IPS-18a (cell line): ENCODE data around the gene MAPK14.

ENCODE experiments used
- H3K27ac ChIP-seq: one replicate; pipeline ENCODE4 v1.5.1; 2013; ENCODE audit warnings: low read length
- H3K27me3 ChIP-seq: one replicate; pipeline ENCODE4 v1.6.1; 2013; ENCODE audit warnings: mild to moderate bottlenecking, low read length; ENCODE audit not compliant: control insufficient read depth, insufficient read depth
- H3K36me3 ChIP-seq: one replicate; pipeline ENCODE4 v1.6.1; 2013; ENCODE audit warnings: low read depth, low read length; ENCODE audit not compliant: control insufficient read depth
- H3K4me1 ChIP-seq: one replicate; pipeline ENCODE4 v1.6.1; 2013; ENCODE audit warnings: low read depth, low read length; ENCODE audit not compliant: control insufficient read depth
- H3K4me3 ChIP-seq: one replicate; pipeline ENCODE4 v1.5.1; 2013; ENCODE audit warnings: low read length
- H3K9ac ChIP-seq: one replicate; pipeline ENCODE4 v1.6.1; 2013; ENCODE audit warnings: mild to moderate bottlenecking, low read length, moderate library complexity
- H3K9me3 ChIP-seq: one replicate; pipeline ENCODE4 v1.6.1; 2013; ENCODE audit warnings: low read depth, low read length; ENCODE audit not compliant: control insufficient read depth

The MAPK14 gene

DNA sequence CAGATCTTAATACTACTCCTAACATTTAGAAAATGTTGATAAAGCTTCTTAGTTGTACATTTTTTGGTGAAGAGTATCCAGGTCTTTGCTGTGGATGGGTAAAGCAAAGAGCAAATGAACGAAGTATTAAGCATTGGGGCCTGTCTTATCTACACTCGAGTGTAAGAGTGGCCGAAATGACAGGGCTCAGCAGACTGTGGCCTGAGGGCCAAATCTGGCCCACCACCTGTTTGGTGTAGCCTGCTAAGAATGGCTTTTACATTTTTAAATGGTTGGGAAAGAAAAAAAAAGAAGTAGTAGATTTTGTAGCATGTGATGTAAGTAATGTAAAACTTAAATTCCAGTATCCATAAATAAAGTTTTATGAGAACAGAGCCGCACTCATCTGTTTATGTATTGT is 83.3 kb downstream of the MAPK14 start:
- Histone ChIP-seq H3K27me3 (no peaks in the 10 kb centered on the region), H3K4me3 (no peak overlapping the region), H3K27ac (no peak overlapping the region), H3K4me1 (no peaks in the 10 kb centered on the region), H3K36me3 (peaks cover 22% of the 10 kb centered on the region), H3K9me3 (no peaks in the 10 kb centered on the region), H3K9ac (no peak overlapping the region)

DNA sequence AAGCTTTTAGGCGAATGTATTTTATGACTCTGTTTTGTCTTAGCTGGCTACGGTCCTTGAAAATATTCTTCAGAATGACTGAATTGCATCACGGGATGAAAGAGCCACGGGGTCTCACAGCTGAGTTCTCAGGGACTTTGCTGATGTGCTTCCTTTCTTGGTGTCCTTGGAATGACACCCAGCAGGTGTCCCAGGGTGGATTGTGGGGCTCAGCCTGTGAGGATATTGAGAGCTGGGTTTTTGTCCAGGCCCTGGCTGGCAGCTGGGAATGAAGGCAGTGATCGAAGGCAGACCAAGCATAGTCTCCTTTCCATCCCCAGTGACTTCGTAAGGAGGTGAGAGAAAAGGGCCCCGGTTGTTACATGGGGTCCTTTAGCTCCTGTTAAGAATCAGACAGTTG is 83.9 kb downstream of the MAPK14 start:
- Histone ChIP-seq H3K9me3 (no peaks in the 10 kb centered on the region), H3K4me1 (peaks cover 4% of the 10 kb centered on the region), H3K27ac (no peak overlapping the region), H3K9ac (no peak overlapping the region), H3K27me3 (no peaks in the 10 kb centered on the region), H3K36me3 (peaks cover 22% of the 10 kb centered on the region), H3K4me3 (no peak overlapping the region)

DNA sequence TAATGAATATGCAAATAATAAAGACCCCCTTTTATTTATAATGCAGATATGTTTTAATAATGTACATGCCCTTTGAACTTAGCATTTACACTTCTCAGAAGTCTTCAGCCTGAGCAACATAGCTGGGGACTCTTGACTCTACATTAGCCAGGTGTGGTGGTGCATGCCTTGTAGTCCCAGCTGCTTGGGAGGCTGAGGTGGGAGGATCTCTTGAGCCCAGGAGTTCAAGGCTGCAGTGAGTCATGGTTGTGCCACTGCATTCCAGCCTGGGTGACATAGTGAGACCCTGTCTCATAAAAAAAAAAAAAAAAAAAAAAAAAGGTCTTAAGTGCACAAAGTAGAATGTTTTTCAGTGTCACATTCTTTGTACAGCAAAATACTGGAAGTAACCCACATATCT is 85.4 kb downstream of the MAPK14 start:
- no peak overlapping the region for H3K9ac ChIP-seq
- H3K27me3 ChIP-seq = no peaks in the 10 kb centered on the region
- H3K36me3 ChIP-seq = peaks cover 15% of the 10 kb centered on the region
- no peaks in the 10 kb centered on the region for H3K9me3 ChIP-seq
- H3K27ac ChIP-seq = no peak overlapping the region
- H3K4me1 ChIP-seq = peaks cover 4% of the 10 kb centered on the region
- H3K4me3 ChIP-seq = no peak overlapping the region

- H3K36me3 ChIP-seq = peaks cover 11% of the 10 kb centered on the region
- no peak overlapping the region for H3K27ac ChIP-seq
- no peaks in the 10 kb centered on the region for H3K27me3 ChIP-seq
- peaks cover 4% of the 10 kb centered on the region for H3K4me1 ChIP-seq
- no peak overlapping the region for H3K4me3 ChIP-seq
- no peak overlapping the region for H3K9ac ChIP-seq
- H3K9me3 ChIP-seq = no peaks in the 10 kb centered on the region
Measured at GRCh38 chr6:36113703-36114102, 86.1 kb downstream of the MAPK14 start.

DNA sequence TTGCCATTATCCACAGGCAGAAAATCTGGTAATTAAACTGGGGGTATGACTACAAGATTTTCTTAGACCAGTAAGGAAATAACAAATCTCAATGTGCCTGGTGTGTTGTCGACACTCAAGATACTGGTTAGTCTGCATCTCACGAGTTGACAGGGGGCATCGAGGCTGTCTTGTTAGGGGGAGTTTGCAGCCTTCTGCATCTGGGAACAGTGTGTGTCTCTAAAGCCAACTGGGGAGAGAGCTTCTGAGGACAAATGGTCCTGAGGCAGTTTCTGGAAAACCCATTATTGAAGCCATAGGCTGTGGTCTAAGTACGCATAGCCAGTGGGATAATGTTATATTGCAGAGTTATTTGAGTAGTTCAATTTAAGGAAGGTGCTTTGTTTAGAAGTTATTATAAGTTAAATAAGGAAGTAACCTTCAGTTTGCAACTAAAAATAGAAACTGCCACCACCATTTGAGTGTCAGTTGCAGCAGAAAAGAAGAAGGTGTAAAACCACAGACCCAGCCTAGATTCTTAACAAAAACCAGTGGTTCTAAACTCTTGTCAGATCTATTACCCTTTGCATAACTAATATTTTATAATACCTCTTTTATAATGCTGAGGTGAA is 87.3 kb downstream of the MAPK14 start:
- H3K9me3 ChIP-seq = no peaks in the 10 kb centered on the region
- peaks cover 4% of the 10 kb centered on the region for H3K36me3 ChIP-seq
- H3K27ac ChIP-seq = no peak overlapping the region
- no peaks in the 10 kb centered on the region for H3K27me3 ChIP-seq
- peaks cover 4% of the 10 kb centered on the region for H3K4me1 ChIP-seq
- no peak overlapping the region for H3K4me3 ChIP-seq
- H3K9ac ChIP-seq = no peak overlapping the region

DNA sequence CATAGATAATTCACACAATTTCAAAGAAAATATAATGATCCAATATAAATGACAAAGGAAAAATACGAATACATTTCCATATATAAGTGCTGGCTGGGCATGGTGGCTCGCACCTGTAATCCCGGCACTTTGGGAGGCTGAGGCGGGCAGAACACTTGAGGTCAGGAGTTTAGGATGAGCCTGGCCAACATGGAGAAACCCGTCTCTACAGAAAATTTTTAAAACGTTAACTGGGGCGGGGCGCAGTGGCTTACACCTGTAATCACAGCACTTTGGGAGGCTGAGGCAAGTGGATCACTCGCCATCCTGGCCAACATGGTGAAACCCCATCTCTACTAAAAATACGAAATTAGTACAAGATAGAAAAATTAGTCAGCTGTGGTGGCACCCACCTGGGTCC is 87.8 kb downstream of the MAPK14 start:
- no peak overlapping the region for H3K4me3 ChIP-seq
- H3K27ac ChIP-seq = no peak overlapping the region

DNA sequence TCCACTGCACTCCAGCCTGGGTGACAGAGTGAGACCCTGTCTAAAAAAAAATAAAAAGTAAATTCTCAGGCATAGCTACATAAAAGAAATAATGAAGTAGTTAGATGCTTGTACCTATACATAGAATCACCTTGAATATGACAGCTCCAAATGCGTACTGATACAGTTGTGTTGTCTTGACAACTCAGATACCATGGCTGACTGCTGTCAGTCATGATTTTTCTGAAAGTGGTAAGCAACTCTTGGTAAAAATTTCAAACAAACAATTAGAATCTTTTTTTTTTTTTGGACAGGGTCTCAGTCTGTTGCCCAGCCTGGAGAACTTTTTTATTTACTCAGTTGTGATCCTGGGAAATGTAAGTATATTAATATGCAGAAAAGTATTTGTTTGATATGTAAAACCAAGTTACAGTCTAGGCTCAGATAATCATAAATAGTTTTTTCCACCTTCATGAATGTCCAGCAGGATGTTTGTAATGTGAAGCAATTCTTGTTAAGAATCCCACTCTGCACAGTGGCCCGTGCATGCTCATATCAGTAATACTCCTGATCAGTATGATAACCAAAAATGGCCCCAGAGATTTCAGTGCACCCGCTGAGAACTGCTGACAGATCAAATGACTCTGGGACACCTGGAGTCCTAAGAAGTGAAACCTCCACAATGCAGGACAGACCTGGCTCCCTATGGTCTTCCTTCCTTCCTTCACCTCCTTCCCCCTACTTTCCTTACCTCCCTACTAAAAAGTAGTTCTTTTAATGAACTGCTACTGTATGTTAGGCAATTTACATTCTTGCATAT is 88.7 kb downstream of the MAPK14 start:
- no peaks in the 10 kb centered on the region for H3K9me3 ChIP-seq
- H3K27me3 ChIP-seq = no peaks in the 10 kb centered on the region
- no peak overlapping the region for H3K4me3 ChIP-seq
- H3K36me3 ChIP-seq = no peaks in the 10 kb centered on the region
- H3K4me1 ChIP-seq = peaks cover 4% of the 10 kb centered on the region
- no peak overlapping the region for H3K27ac ChIP-seq
- H3K9ac ChIP-seq = no peak overlapping the region

More for the DNA sequence above, 87.8 kb downstream of the MAPK14 start:
- no peak overlapping the region for H3K9ac ChIP-seq
- H3K9me3 ChIP-seq = no peaks in the 10 kb centered on the region
- peaks cover 4% of the 10 kb centered on the region for H3K4me1 ChIP-seq
- no peaks in the 10 kb centered on the region for H3K27me3 ChIP-seq
- peaks cover under 1% of the 10 kb centered on the region for H3K36me3 ChIP-seq

DNA sequence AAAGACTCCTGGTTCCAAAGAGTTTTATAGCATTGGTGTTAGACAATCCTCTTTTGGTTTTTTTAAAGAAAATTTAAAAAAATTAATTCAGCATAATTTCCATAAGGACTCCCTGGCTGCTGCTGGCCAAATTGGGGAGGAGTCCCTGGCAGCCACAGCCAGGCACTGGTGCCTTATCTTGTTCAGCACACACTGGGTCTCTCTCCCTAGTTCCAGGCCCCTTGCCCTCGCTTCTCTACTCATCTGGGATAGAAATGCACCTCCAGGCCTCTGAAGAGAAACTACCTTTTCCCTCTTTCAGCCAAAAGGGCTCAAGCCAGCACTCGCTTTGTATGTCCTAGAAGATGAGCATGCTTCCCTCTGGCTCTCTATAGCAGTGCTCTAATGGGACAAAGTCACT is 89.3 kb downstream of the MAPK14 start:
- Histone ChIP-seq H3K4me1 (peaks cover 4% of the 10 kb centered on the region), H3K36me3 (no peaks in the 10 kb centered on the region), H3K9me3 (no peaks in the 10 kb centered on the region), H3K9ac (no peak overlapping the region), H3K27ac (no peak overlapping the region), H3K4me3 (no peak overlapping the region), H3K27me3 (no peaks in the 10 kb centered on the region)

DNA sequence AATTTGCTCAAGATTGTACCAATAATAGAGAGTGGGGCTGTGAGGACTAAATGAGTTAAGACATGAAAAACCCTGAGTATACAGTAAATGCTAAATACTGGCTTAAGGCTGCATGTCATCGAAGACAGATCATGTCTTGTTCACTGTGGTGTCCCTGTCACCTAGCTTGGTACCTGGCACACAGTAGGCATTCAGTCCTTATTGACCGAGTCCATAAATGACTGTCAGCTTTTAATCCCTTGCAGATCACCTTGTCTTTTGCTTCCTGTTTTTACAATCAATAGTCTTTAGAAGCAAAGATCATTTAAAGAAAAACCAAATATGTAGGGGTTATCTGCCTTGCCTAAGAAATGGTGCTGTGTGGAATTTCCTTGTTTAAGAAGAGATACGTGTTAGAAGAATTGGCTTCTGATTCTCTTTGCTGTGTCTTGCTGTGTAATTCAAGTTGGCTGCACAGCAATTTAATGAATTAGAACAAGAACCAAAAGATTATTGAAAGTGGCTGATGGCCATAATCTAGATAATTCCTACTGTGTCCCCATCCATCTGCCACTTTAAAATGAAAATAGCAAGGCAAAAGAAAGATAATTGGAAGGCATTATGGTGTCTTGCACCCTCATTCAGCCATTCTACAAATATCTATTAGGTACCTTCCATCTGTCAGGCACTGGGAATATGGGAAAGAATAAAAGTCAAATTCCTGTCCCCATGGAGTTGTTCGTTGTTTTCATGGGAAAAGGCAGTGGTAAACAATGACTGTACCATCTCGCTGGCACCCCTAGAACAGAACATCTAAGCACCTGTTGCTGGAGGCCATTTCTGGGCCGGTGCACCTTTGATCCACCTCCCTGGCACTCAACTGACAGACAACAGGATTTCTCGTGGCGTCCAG is 90.3 kb downstream of the MAPK14 start:
- Histone ChIP-seq H3K4me3 (no peak overlapping the region), H3K27me3 (no peaks in the 10 kb centered on the region), H3K36me3 (no peaks in the 10 kb centered on the region), H3K9ac (no peak overlapping the region), H3K4me1 (peaks cover 4% of the 10 kb centered on the region), H3K9me3 (no peaks in the 10 kb centered on the region), H3K27ac (no peak overlapping the region)

GRCh38 chr6:36118550-36119107 is 91.0 kb downstream of the MAPK14 start:
- Histone ChIP-seq H3K4me1 (peaks cover 4% of the 10 kb centered on the region), H3K9me3 (no peaks in the 10 kb centered on the region), H3K9ac (no peak overlapping the region)

GRCh38 chr6:36119209-36119608 is 91.6 kb downstream of the MAPK14 start:
- H3K9ac ChIP-seq = no peak overlapping the region
- no peaks in the 10 kb centered on the region for H3K27me3 ChIP-seq
- H3K9me3 ChIP-seq = no peaks in the 10 kb centered on the region
- H3K4me1 ChIP-seq = peaks cover 4% of the 10 kb centered on the region
- H3K36me3 ChIP-seq = no peaks in the 10 kb centered on the region
- H3K4me3 ChIP-seq = no peak overlapping the region
- H3K27ac ChIP-seq = no peak overlapping the region

More at GRCh38 chr6:36118550-36119107, 91.0 kb downstream of the MAPK14 start:
- H3K27ac ChIP-seq = no peak overlapping the region
- no peaks in the 10 kb centered on the region for H3K27me3 ChIP-seq
- H3K4me3 ChIP-seq = no peak overlapping the region
- H3K36me3 ChIP-seq = no peaks in the 10 kb centered on the region
